ENCODE results near the gene SLC8A3. TPM values are rescaled to one million over a fixed set of nuclear protein-coding genes. Genes with fewer than 3 reads are reported as not detected.

SLC8A3 gene
- total RNA-seq, 4 donors from 2014 or later, result 0.19 to 1.7 (median 0.90) TPM

GRCh38 chr14:70144046-70144445, 44.7 kb downstream of the SLC8A3 start:
- Histone ChIP-seq H3K4me1 (no peaks in the 10 kb centered on the region), H3K4me3 (no peak overlapping the region), H3K9me3 (no peaks in the 10 kb centered on the region), H3K27me3 (peaks cover 0 to 6% (median 0%) of the 10 kb centered on the region in 4 donors), H3K36me3 (no peaks in the 10 kb centered on the region), H3K27ac (replicated peaks in 1 of 4) (no peak overlapping the region)
- DNase-seq (ENCODE audit: extremely low spot score), result no peak
- intact Hi-C loops (cut with DNase I), result no loop called here
- TF ChIP-seq POLR2AphosphoS5 (IDR thresholded peaks at IDR 0.05) (no peak), CTCF (IDR thresholded peaks at IDR 0.05) (no peak), POLR2A (IDR thresholded peaks at IDR 0.05; ENCODE audit: low read depth) (no peak), EP300 (IDR thresholded peaks at IDR 0.05) (no peak)
- WGBS, result 75% methylated on average over 6 of the region's 6 CpGs

DNA sequence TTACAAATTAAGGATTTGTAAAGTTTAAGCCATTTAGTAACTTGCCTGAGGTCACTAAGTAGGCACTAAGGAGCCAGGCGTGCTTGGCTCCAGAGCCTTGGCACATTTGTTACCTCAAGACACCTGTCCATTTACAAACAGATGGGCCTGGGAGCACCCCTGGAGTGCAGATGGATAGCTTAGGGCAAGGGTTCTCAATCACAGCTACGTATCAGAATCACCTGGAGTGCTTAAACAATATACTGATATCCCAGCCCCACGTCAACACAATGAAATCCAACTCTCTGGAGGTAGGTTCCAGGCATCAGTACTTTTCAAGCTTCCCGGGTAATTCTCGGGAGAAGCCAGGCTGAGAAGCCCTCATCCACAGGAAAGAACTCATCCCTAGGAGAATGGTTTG, 45.4 kb downstream of the SLC8A3 start:
- WGBS, result 74% methylated on average over 5 of the region's 5 CpGs
- no peak overlapping the region for H3K4me3 ChIP-seq
- TF ChIP-seq POLR2AphosphoS5 (IDR thresholded peaks at IDR 0.05), result no peak
- no peak for TF ChIP-seq POLR2A (IDR thresholded peaks at IDR 0.05; ENCODE audit: low read depth)
- no peak for TF ChIP-seq CTCF (IDR thresholded peaks at IDR 0.05)
- no peak for TF ChIP-seq EP300 (IDR thresholded peaks at IDR 0.05)
- intact Hi-C loops (cut with DNase I), result no loop called here
- no peak overlapping the region for H3K27ac ChIP-seq (replicated peaks in 1 of 4)
- H3K9me3 ChIP-seq, result no peaks in the 10 kb centered on the region
- H3K27me3 ChIP-seq, result peaks cover 0 to 13% (median 0%) of the 10 kb centered on the region in 4 donors
- DNase-seq (ENCODE audit: extremely low spot score), result no peak
- no peaks in the 10 kb centered on the region for H3K4me1 ChIP-seq
- H3K36me3 ChIP-seq, result no peaks in the 10 kb centered on the region

GRCh38 chr14:70140614-70141013, 48.1 kb downstream of the SLC8A3 start:
- TF ChIP-seq POLR2A (IDR thresholded peaks at IDR 0.05; ENCODE audit: low read depth) (no peak), POLR2AphosphoS5 (IDR thresholded peaks at IDR 0.05) (no peak), CTCF (IDR thresholded peaks at IDR 0.05) (no peak), EP300 (IDR thresholded peaks at IDR 0.05) (no peak)
- Histone ChIP-seq H3K4me3 (no peak overlapping the region), H3K36me3 (no peaks in the 10 kb centered on the region), H3K9me3 (no peaks in the 10 kb centered on the region), H3K27me3 (peaks cover 0 to 19% (median 0%) of the 10 kb centered on the region in 4 donors), H3K4me1 (no peaks in the 10 kb centered on the region), H3K27ac (replicated peaks in 1 of 4) (no peak overlapping the region)
- intact Hi-C loops (cut with DNase I), result no loop called here
- DNase-seq (ENCODE audit: extremely low spot score), result no peak
- 79% methylated on average over 1 of the region's 1 CpG for WGBS

DNA sequence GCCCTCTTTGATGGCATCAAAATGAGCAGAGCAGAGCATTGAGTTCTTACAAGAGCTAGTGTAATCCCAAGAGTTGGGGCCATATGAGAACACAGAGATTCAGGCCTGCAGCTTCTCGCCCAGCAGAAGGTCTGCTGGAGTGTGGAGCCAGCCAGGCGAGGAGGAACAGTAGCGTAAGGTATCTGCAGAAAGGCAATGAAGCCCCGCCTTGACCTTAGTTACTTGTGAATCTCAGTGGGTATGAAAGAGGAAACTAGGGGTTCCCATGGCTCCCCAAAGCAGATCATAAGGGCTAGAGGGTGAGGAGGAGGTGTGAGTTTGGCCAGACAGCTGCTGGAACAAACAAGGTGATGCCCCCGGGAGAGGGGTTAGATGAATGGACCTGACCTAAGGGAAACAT, 49.4 kb downstream of the SLC8A3 start:
- Histone ChIP-seq H3K36me3 (no peaks in the 10 kb centered on the region), H3K27ac (replicated peaks in 1 of 4) (no peak overlapping the region), H3K9me3 (no peaks in the 10 kb centered on the region), H3K4me3 (no peak overlapping the region), H3K27me3 (peaks cover 0 to 19% (median 0%) of the 10 kb centered on the region in 4 donors), H3K4me1 (no peaks in the 10 kb centered on the region)
- DNase-seq (ENCODE audit: extremely low spot score), result no peak
- intact Hi-C loops (cut with DNase I), result no loop called here
- 85% methylated on average over 5 of the region's 5 CpGs for WGBS
- TF ChIP-seq EP300 (IDR thresholded peaks at IDR 0.05) (no peak), POLR2AphosphoS5 (IDR thresholded peaks at IDR 0.05) (no peak), CTCF (IDR thresholded peaks at IDR 0.05) (no peak), POLR2A (IDR thresholded peaks at IDR 0.05; ENCODE audit: low read depth) (no peak)

DNA sequence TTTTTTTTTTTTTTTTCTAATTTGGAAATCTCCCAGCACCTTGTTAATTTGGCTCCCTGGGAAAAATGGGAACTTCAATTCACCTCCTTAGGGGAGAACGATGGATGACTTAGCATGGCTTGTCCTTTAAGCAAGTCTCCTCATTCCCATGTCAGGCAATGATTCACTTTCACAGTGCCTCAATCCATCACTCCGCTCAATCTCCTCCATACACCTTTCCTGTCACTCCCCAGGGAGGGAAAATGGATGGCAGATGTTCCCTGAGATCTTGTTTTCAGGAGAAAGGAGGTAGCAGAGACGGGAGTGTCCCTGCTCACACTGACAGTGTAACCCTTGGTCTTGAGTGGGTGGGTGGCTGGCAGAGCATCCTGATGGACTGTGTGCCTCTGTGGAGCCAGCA, 51.0 kb downstream of the SLC8A3 start:
- no peak for TF ChIP-seq CTCF (IDR thresholded peaks at IDR 0.05)
- TF ChIP-seq POLR2A (IDR thresholded peaks at IDR 0.05; ENCODE audit: low read depth), result no peak
- TF ChIP-seq EP300 (IDR thresholded peaks at IDR 0.05), result no peak
- Histone ChIP-seq H3K4me1 (no peaks in the 10 kb centered on the region), H3K27ac (replicated peaks in 1 of 4) (no peak overlapping the region), H3K27me3 (peaks cover 0 to 23% (median 0%) of the 10 kb centered on the region in 4 donors), H3K9me3 (no peaks in the 10 kb centered on the region), H3K36me3 (no peaks in the 10 kb centered on the region), H3K4me3 (no peak overlapping the region)
- DNase-seq (ENCODE audit: extremely low spot score), result no peak
- intact Hi-C loops (cut with DNase I), result no loop called here
- 63% methylated on average over 3 of the region's 3 CpGs for whole genome bisulfite sequencing
